Gastroesophageal sphincter (tissue), 3 donors: ENCODE results near the gene FSCN2.

ENCODE experiments used
- CTCF ChIP-seq, 4 experiments: fragments of 200-600 bp in 2 of 4; fragments of 450-650 bp in 2 of 4; sonication (generic) in 1 of 4; IDR thresholded peaks; one replicate each; pipeline ENCODE4 v1.5.1; 2017 to 2019; ENCODE audit warnings: antibody characterized with exemption in 4 of 4, mild to moderate bottlenecking in 2 of 4, moderate library complexity in 2 of 4
- EP300 ChIP-seq: sonication (generic); formaldehyde crosslinking; IDR thresholded peaks from one replicate; pipeline ENCODE4 v1.6.1; 2017; ENCODE audit warnings: antibody characterized with exemption, mild to moderate bottlenecking
- POLR2A ChIP-seq, 2 donors: fragments of 450-650 bp; IDR thresholded peaks; one replicate each; pipeline ENCODE4 v1.6.1; 2017; ENCODE audit warnings: antibody characterized with exemption in 2 of 2, mild to moderate bottlenecking in 2 of 2, moderate library complexity in 1 of 2
- POLR2AphosphoS5 ChIP-seq: sonication (generic); formaldehyde crosslinking; IDR thresholded peaks from one replicate; pipeline ENCODE4 v1.6.1; 2017; ENCODE audit warnings: antibody characterized with exemption

- TF ChIP-seq POLR2A (IDR thresholded peaks at IDR 0.05): no peak
- TF ChIP-seq CTCF (IDR thresholded peaks at IDR 0.05): peak in 3 of 4 experiments; percentile 100
- TF ChIP-seq EP300: no peak
- TF ChIP-seq POLR2AphosphoS5: peak; percentile 26
Observed at GRCh38 chr17:81484195-81484979, 43.8 kb upstream of the FSCN2 start.
